CD4-positive, alpha-beta T cell (primary cell): ENCODE measurements around the gene DOCK2. TPM values are rescaled to one million over a fixed set of nuclear protein-coding genes. Genes with fewer than 3 reads are reported as not detected.

Experiments
- ATAC-seq: fragments of 200-7000 bp; cut with Tn5 transposase; one replicate; pipeline ENCODE4 v1.10.0; 2022; ENCODE audit warnings: mild to moderate bottlenecking; ENCODE audit not compliant: poor library complexity
- CTCF ChIA-PET: fragments of 350-600 bp; sonication (Branson Sonifier 250); formaldehyde crosslinking; loops from one replicate; lab custom pipeline; 2021; ENCODE audit warnings: antibody characterized with exemption, inconsistent platforms; lab: Charles Lee
- POLR2A ChIA-PET: fragments of 350-600 bp; sonication (Branson Sonifier 250); formaldehyde crosslinking; loops from one replicate; lab custom pipeline; 2021; ENCODE audit warnings: antibody characterized with exemption, inconsistent platforms; lab: Charles Lee
- DNase-seq, 14 experiments: peaks; one replicate each; pipeline ENCODE4 v3.0.0-alpha.2; 2013 to 2020; ENCODE audit warnings: mixed read lengths in 2 of 14
- H3K27ac ChIP-seq, 2 donors: one replicate each; pipeline versions ENCODE4 v1.5.1 to v1.7.0; 2013; ENCODE audit warnings: low read length in 2 of 2, low read depth in 1 of 2, mild to moderate bottlenecking in 1 of 2
- H3K27me3 ChIP-seq, 2 experiments: 1 replicate in 1 of 2; 2 replicates in 1 of 2; pipeline versions ENCODE4 v1.6.1 to v1.7.0; 2013; ENCODE audit warnings: low read length in 2 of 2, control low read depth in 1 of 2, mild to moderate bottlenecking in 1 of 2, moderate library complexity in 1 of 2; ENCODE audit not compliant: insufficient read depth in 2 of 2, control insufficient read depth in 1 of 2
- H3K36me3 ChIP-seq: one replicate; pipeline ENCODE4 v1.6.1; 2013; ENCODE audit warnings: low read length, control low read depth; ENCODE audit not compliant: insufficient read depth
- H3K4me1 ChIP-seq: one replicate; pipeline ENCODE4 v1.6.1; 2013; ENCODE audit warnings: low read length, control low read depth; ENCODE audit not compliant: insufficient read depth
- H3K4me3 ChIP-seq: one replicate; pipeline ENCODE4 v1.5.1; 2013; ENCODE audit warnings: mild to moderate bottlenecking, low read length, moderate library complexity
- H3K9me3 ChIP-seq, 2 experiments: 1 replicate in 1 of 2; 2 replicates in 1 of 2; pipeline versions ENCODE4 v1.6.1 to v1.7.0; 2013; ENCODE audit warnings: low read length in 2 of 2, mild to moderate bottlenecking in 2 of 2, control low read depth in 1 of 2, moderate library complexity in 1 of 2; ENCODE audit not compliant: control insufficient read depth in 1 of 2, insufficient read depth in 1 of 2
- H3K27ac Mint-ChIP-seq: one replicate; pipeline ENCODE4 v1.8.0; 2020; ENCODE audit warnings: mixed read lengths
- H3K27me3 Mint-ChIP-seq: one replicate; pipeline ENCODE4 v1.8.0; 2021; ENCODE audit warnings: mixed read lengths
- H3K36me3 Mint-ChIP-seq: one replicate; pipeline ENCODE4 v1.8.0; 2021; ENCODE audit warnings: low read depth, mixed read lengths
- H3K4me1 Mint-ChIP-seq: one replicate; pipeline ENCODE4 v1.8.0; 2021; ENCODE audit warnings: low read depth, mixed read lengths
- H3K4me3 Mint-ChIP-seq: one replicate; pipeline ENCODE4 v1.8.0; 2020; ENCODE audit warnings: mild to moderate bottlenecking, mixed read lengths
- H3K9me3 Mint-ChIP-seq: one replicate; pipeline ENCODE4 v1.8.0; 2020; ENCODE audit warnings: mixed read lengths
- intact Hi-C, 2 experiments: fragments of 100-400 bp; cut with DNase I in 1 of 2; cut with micrococcal nuclease in 1 of 2; formaldehyde crosslinking; loops; one replicate each; pipeline versions ENCODE4 v1.15.1 to v1.9.0; 2023 to 2025; cut with DNase I, micrococcal nuclease
- total RNA-seq, 174 experiments: library from RNA in 2 of 174; stranded (reverse) in 2 of 174; gene quantifications; one replicate each; pipeline ENCODE4 v1.2.3 and lab custom pipeline; 2021 to 2026
- TF ChIP-seq, protein P1 (sequence below): fragments of 200-600 bp; IDR thresholded peaks from one replicate; pipeline ENCODE4 v1.8.0; 2022; ENCODE audit warnings: antibody characterized with exemption, mild to moderate bottlenecking

DOCK2 gene
- total RNA-seq, 2 experiments from 2014 or later: 220 to 229 TPM

DNA sequence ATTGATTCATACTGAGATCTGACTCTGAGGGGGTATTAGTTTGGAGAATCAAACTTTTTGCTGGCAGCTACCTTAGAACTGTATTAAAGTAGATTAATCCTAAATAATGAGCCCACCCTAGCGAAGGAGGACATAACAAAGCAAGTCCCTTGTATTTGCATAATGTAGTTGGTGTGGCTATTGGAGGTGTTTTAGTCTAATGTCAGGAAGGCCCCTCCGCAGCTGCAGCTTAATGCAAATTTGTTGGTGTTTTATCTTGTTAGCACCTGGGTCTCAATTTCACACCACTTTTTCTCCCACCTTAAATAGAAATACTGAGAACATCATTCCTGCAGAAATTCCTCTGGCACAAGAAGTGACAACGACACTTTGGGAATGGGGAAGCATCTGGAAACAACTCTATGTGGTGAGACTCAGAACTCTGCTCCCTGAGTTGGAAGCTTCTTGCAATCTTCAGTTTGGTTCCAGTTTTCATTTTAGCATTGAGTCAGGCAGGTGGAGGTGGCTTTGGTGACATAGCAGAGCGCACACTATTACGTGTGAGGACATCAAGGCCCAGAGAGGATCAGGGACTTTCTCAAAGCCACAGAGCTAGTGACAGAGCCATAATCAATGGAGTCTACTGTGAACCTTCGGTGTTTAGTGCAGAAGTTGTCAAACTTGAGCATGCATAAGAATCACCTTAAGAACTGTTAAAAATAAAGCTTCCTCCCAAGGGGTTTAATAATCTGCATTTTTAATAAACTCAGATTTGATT, 33.9 kb downstream of the DOCK2 start:
- ChIA-PET POLR2A (no interaction called here), CTCF (no interaction called here)
- Mint-ChIP-seq H3K4me1 (peaks cover 33% of the 10 kb centered on the region), H3K36me3 (peaks cover 91% of the 10 kb centered on the region), H3K27ac (no peak overlapping the region), H3K9me3 (no peaks in the 10 kb centered on the region), H3K4me3 (no peak overlapping the region), H3K27me3 (no peaks in the 10 kb centered on the region)
- peaks cover 73% of the 10 kb centered on the region for H3K36me3 ChIP-seq
- ATAC-seq (no peak), DNase-seq (peak in 2 of 14 experiments; percentile 8 to 24)
- H3K27me3 ChIP-seq: no peaks in the 10 kb centered on the region
- intact Hi-C loops: no loop called here
- H3K27ac ChIP-seq: no peak overlapping the region
- H3K4me3 ChIP-seq: no peak overlapping the region
- no peaks in the 10 kb centered on the region for H3K4me1 ChIP-seq
- no peaks in the 10 kb centered on the region for H3K9me3 ChIP-seq
- TF ChIP-seq, protein P1, sequence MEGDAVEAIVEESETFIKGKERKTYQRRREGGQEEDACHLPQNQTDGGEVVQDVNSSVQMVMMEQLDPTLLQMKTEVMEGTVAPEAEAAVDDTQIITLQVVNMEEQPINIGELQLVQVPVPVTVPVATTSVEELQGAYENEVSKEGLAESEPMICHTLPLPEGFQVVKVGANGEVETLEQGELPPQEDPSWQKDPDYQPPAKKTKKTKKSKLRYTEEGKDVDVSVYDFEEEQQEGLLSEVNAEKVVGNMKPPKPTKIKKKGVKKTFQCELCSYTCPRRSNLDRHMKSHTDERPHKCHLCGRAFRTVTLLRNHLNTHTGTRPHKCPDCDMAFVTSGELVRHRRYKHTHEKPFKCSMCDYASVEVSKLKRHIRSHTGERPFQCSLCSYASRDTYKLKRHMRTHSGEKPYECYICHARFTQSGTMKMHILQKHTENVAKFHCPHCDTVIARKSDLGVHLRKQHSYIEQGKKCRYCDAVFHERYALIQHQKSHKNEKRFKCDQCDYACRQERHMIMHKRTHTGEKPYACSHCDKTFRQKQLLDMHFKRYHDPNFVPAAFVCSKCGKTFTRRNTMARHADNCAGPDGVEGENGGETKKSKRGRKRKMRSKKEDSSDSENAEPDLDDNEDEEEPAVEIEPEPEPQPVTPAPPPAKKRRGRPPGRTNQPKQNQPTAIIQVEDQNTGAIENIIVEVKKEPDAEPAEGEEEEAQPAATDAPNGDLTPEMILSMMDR: no peak

DNA sequence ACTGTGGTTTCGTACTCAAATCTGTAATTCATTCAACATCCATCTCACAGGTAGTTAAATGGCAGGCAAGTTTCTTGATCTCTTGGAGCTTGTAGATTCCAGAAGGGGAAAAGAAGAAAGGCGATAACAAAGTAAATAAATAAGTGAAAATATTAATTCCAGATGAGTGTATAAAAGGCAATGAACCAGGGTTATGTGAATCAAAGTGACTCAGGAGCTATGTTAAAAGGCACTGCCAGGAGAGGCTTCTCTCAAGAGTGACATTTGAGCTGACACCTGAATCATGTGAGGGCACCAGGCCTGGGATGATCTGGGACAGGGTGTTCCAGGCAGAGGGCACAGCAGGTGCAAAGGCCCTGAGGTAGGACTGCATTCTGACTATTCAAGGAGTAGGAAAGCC, 45.0 kb downstream of the DOCK2 start:
- no peaks in the 10 kb centered on the region for H3K4me1 ChIP-seq
- H3K9me3 Mint-ChIP-seq: no peaks in the 10 kb centered on the region
- no peaks in the 10 kb centered on the region for H3K9me3 ChIP-seq
- H3K27me3 Mint-ChIP-seq: no peaks in the 10 kb centered on the region
- H3K27me3 ChIP-seq: no peaks in the 10 kb centered on the region
- no peak overlapping the region for H3K27ac Mint-ChIP-seq
- POLR2A ChIA-PET: no interaction called here
- TF ChIP-seq, protein P1: no peak
- CTCF ChIA-PET: no interaction called here
- peaks cover 94% of the 10 kb centered on the region for H3K36me3 Mint-ChIP-seq
- no peak overlapping the region for H3K27ac ChIP-seq
- DNase-seq (no peak), ATAC-seq (no peak)
- no peaks in the 10 kb centered on the region for H3K4me1 Mint-ChIP-seq
- peaks cover 98% of the 10 kb centered on the region for H3K36me3 ChIP-seq
- intact Hi-C loops: no loop called here
- H3K4me3 Mint-ChIP-seq: no peak overlapping the region
- no peak overlapping the region for H3K4me3 ChIP-seq

DNA sequence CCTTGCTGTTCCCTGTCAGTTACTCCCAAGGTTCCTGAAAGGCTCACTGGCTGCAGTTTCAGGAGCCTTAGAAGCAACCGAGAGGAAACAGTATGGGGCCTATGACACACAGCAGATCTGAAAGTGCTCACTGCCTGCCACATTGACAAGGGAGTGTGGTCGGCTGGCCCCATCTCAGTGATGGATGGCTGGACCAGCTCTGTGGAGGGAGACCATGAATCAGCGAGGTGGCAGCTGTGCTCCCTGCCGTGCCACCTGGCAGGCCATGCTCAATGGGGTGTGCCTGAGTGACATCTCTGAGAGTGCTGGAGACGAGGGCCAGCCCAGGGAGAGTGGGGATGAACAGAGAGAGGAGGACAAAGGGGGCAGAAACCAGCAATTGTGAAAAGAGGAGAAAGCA, 49.1 kb downstream of the DOCK2 start:
- H3K27me3 Mint-ChIP-seq: no peaks in the 10 kb centered on the region
- Histone ChIP-seq H3K27ac (no peak overlapping the region), H3K27me3 (no peaks in the 10 kb centered on the region), H3K4me3 (no peak overlapping the region), H3K4me1 (no peaks in the 10 kb centered on the region), H3K36me3 (peaks cover 100% of the 10 kb centered on the region), H3K9me3 (no peaks in the 10 kb centered on the region)
- H3K4me1 Mint-ChIP-seq: no peaks in the 10 kb centered on the region
- DNase-seq (no peak), ATAC-seq (no peak)
- H3K27ac Mint-ChIP-seq: no peak overlapping the region
- intact Hi-C loops: no loop called here
- H3K36me3 Mint-ChIP-seq: peaks cover 98% of the 10 kb centered on the region
- ChIA-PET POLR2A (no interaction called here), CTCF (no interaction called here)
- no peak overlapping the region for H3K4me3 Mint-ChIP-seq
- H3K9me3 Mint-ChIP-seq: no peaks in the 10 kb centered on the region
- TF ChIP-seq, protein P1: no peak
